ENCODE results near the gene EVC. TPM values are rescaled to one million over a fixed set of nuclear protein-coding genes. Genes with fewer than 3 reads are reported as not detected.
"Not testable (repeated sequence)": the region's sequence is repeated elsewhere in the genome, so short reads cannot be mapped to it uniquely, and the experiment has no call there.

EVC gene
- total RNA-seq, 1 donor from 2014 or later = 27.6 TPM

DNA sequence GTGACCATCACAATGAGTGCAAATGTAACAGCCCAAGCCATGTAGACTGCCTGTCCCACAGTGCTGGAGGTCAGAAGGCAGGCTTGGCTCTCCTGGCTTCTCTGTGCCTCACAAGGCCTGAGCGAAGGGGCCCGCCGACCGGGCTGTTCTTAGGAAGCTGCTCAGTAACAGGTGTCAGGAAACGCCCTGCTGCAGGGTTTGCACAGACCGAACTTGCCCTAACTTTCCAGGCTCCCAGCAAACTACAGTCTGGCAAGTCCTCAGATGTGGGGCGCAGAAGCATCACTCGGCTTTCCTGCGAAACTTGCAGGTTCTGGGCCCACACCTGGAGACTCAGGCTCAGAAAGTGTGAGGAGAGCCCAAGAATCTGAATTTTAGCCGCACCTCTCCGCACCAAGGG is 94.3 kb downstream of the EVC start:
- peaks cover 39% of the 10 kb centered on the region for H3K36me3 ChIP-seq
- no peak overlapping the region for H3K27ac ChIP-seq
- no peak for ATAC-seq
- H3K4me3 ChIP-seq = no peak overlapping the region
- no peaks in the 10 kb centered on the region for H3K27me3 ChIP-seq
- intact Hi-C loops (cut with DNase I) = no loop called here
- no peaks in the 10 kb centered on the region for H3K9me3 ChIP-seq
- TF ChIP-seq, protein P1, sequence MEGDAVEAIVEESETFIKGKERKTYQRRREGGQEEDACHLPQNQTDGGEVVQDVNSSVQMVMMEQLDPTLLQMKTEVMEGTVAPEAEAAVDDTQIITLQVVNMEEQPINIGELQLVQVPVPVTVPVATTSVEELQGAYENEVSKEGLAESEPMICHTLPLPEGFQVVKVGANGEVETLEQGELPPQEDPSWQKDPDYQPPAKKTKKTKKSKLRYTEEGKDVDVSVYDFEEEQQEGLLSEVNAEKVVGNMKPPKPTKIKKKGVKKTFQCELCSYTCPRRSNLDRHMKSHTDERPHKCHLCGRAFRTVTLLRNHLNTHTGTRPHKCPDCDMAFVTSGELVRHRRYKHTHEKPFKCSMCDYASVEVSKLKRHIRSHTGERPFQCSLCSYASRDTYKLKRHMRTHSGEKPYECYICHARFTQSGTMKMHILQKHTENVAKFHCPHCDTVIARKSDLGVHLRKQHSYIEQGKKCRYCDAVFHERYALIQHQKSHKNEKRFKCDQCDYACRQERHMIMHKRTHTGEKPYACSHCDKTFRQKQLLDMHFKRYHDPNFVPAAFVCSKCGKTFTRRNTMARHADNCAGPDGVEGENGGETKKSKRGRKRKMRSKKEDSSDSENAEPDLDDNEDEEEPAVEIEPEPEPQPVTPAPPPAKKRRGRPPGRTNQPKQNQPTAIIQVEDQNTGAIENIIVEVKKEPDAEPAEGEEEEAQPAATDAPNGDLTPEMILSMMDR (IDR thresholded peaks at IDR 0.05) = no peak
- DNase-seq = no peak
- H3K4me1 ChIP-seq = no peaks in the 10 kb centered on the region

DNA sequence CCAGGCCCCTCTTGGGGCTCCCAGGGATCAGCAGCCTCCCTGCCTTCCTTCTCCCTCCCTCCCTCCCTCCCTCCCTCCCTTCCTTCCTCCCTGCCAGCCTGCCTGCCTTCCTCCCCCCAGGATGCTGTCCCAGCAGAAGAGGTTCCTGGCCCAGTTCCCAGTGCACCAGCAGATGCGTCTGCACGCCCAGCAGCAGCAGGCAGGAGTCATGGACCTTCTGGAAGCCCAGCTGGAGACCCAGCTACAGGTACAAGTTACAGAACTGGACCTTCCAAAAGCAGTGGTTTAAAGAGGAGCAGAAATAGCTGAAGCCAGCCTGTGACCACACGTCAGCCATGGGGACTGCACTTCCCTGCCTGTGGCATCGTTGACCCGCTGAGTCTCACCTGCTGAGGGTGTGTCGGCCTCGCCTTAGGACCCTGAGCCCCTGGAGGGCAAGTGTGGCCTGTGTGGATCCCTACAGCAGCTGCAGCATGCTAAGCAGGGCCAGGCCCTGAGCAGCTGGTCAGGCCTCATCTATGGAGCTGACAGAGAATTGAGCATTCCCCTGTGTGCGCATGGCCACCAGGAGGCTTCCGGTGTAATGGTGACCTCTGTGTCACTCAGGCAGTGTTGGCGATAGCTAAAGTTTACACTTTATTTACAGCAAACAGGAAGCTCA is 97.2 kb downstream of the EVC start:
- Histone ChIP-seq H3K27me3 (no peaks in the 10 kb centered on the region), H3K4me3 (no peak overlapping the region), H3K9me3 (no peaks in the 10 kb centered on the region), H3K4me1 (no peaks in the 10 kb centered on the region), H3K36me3 (peaks cover 31% of the 10 kb centered on the region), H3K27ac (no peak overlapping the region)
- TF ChIP-seq, protein P1 (IDR thresholded peaks at IDR 0.05) = no peak
- DNase-seq (no peak), ATAC-seq (no peak)
- intact Hi-C loops (cut with DNase I) = no loop called here

DNA sequence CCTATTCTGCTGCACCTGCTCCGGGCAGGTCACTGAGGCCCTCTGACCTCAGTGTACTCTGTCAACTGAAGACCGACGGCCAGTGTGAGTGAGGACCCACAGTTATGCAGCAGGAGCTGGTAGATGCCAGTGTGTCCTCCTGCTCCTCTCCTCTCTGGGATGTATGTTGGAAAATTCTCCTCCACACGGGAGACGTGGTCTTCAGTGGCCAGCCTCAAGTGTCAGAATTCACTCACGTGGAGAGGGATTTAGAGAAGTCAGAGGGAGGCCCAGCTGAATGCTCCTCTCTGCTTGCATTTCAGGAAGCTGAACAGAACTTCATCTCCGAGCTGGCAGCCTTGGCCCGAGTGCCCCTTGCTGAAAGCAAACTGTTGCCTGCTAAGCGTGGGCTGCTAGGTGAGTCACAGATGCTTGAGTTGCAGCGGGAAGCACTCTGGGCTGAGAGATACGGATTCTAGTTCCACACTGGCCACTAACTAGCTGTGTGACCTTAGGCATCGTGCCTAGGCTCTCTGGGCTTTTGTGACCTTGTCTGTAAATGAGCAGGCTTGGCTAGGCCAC is 98.3 kb downstream of the EVC start:
- intact Hi-C loops (cut with DNase I) = no loop called here
- DNase-seq (no peak), ATAC-seq (no peak)
- TF ChIP-seq, protein P1 (IDR thresholded peaks at IDR 0.05) = no peak
- Histone ChIP-seq H3K4me1 (no peaks in the 10 kb centered on the region), H3K4me3 (no peak overlapping the region), H3K9me3 (no peaks in the 10 kb centered on the region), H3K27ac (no peak overlapping the region), H3K36me3 (peaks cover 30% of the 10 kb centered on the region), H3K27me3 (no peaks in the 10 kb centered on the region)

DNA sequence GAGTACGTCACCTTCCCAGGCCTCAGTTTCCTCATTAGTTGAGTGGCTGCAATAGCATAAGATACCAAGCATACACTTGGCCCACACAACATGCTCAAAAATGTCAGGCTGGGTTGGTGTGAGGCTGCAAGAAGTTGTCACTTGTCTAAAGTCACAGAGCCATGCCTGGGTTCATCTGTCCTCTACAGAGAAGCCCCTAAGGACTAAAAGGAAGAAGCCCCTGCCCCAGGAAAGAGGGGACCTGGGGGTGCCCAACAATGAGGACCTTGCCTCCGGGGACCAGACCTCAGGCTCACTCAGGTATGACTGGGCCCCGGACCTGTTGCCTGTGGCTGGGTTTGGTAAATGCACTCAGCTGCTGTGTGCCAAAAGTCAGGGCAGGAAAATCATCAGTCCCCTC is 99.2 kb downstream of the EVC start:
- ATAC-seq (no peak), DNase-seq (no peak)
- Histone ChIP-seq H3K27me3 (no peaks in the 10 kb centered on the region), H3K4me3 (no peak overlapping the region), H3K27ac (no peak overlapping the region), H3K36me3 (peaks cover 22% of the 10 kb centered on the region), H3K4me1 (no peaks in the 10 kb centered on the region), H3K9me3 (no peaks in the 10 kb centered on the region)
- intact Hi-C loops (cut with DNase I) = no loop called here
- TF ChIP-seq, protein P1 (IDR thresholded peaks at IDR 0.05) = no peak

DNA sequence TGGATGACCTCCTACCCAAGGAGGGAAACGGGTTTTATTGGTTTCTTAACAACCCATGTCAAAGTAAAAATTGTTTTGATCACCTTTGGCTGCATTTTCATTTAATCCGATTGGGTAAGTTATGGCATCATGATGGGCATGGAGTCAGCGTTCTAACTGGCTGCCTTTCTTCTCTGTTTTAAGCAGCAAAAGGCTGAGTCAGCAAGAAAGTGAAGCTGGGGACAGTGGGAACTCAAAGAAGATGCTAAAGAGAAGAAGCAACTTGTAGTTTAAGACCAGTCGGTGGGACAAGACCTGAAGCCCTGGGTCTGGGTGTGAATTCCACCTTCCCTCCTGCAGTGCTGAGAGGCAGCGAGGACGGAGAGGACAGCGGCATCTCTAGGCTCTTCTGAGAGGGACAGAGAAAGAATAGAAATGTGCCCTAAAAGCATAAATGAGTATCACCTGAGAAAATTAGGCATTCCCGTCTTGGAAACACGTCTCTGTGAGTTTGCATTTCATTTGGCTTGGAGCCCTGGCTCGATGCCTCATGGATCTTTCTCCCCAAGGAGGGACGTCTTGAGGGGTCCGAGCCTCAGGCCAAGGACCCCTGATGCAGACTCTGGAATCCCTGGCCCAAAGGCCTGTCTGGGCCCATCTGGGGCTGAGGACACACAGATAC is 99.9 kb downstream of the EVC start:
- Histone ChIP-seq H3K27me3 (no peaks in the 10 kb centered on the region), H3K9me3 (no peaks in the 10 kb centered on the region), H3K27ac (no peak overlapping the region), H3K4me3 (no peak overlapping the region), H3K36me3 (peaks cover 17% of the 10 kb centered on the region), H3K4me1 (no peaks in the 10 kb centered on the region)
- ATAC-seq (no peak), DNase-seq (no peak)
- TF ChIP-seq, protein P1 (IDR thresholded peaks at IDR 0.05) = no peak
- intact Hi-C loops (cut with DNase I) = no loop called here

DNA sequence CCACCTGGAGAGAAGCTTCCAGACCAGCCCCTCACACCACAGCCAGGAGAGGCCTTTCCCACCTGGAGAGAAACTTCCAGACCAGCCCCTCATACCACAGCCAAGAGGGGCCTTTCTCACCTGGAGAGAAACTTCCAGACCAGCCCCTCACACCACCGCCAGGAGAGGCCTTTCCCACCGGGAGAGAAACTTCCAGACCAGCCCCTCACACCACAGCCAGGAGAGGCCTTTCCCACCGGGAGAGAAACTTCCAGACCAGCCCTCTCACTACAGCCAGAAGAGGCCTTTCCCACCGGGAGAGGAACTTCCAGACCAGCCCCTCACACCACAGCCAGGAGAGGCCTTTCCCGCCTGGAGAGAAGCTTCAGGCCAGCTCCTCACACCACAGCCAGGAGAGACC is 101.1 kb downstream of the EVC start:
- intact Hi-C loops (cut with DNase I); H3K4me3 ChIP-seq; H3K4me1 ChIP-seq; H3K27me3 ChIP-seq; DNase-seq; ATAC-seq; H3K27ac ChIP-seq; H3K9me3 ChIP-seq: not testable (repeated sequence)
- peaks cover 17% of the 10 kb centered on the region for H3K36me3 ChIP-seq

Data from upper lobe of right lung (tissue), 1 donor.